ENCODE data around the gene FBXO44.

DNA sequence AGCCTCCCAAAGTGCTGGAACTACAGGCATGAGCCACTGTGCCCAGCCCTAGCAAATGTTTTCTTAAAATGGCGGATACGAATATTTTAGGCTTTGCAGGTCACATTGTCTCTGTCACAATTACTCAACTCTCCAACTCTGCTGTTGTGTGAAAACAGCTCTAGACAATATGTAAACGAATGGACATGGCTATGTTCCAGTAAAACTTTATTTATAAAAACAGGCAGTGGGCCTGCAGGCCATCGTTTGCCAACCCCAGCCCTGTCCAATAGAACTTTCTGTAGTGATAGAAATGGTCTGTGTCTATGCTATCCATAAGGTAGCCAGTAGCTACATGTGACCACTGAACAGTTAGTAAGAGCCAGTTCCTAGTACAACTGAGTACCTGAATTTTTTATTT lies 5.1 kb downstream of the FBXO44 start:
- TF ChIP-seq, protein P1, sequence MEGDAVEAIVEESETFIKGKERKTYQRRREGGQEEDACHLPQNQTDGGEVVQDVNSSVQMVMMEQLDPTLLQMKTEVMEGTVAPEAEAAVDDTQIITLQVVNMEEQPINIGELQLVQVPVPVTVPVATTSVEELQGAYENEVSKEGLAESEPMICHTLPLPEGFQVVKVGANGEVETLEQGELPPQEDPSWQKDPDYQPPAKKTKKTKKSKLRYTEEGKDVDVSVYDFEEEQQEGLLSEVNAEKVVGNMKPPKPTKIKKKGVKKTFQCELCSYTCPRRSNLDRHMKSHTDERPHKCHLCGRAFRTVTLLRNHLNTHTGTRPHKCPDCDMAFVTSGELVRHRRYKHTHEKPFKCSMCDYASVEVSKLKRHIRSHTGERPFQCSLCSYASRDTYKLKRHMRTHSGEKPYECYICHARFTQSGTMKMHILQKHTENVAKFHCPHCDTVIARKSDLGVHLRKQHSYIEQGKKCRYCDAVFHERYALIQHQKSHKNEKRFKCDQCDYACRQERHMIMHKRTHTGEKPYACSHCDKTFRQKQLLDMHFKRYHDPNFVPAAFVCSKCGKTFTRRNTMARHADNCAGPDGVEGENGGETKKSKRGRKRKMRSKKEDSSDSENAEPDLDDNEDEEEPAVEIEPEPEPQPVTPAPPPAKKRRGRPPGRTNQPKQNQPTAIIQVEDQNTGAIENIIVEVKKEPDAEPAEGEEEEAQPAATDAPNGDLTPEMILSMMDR (IDR thresholded peaks at IDR 0.05): no peak
- no peak for TF ChIP-seq POLR2A (IDR thresholded peaks at IDR 0.05)

Measured in breast epithelium (tissue), 3 donors.